ENCODE results near the gene SGSM2. TPM values are rescaled to one million over a fixed set of nuclear protein-coding genes. Genes with fewer than 3 reads are reported as not detected.

SGSM2 gene
- total and polyA plus RNA-seq, 2 of the 13 experiments (the other 11 are each of a cell fraction or from before 2014, with no cell fraction given): 30.4 to 51.3 TPM

- TF ChIP-seq TGIF2 (CRISPR knock-in tag; IDR thresholded peaks at IDR 0.05) (peak; percentile 41; the same call in 1 of the 2 replicates), ZNF362 (CRISPR knock-in tag; IDR thresholded peaks at IDR 0.05; ENCODE audit: borderline replicate concordance) (no peak), AFF4 (CRISPR knock-in tag; IDR thresholded peaks at IDR 0.05) (no peak), ZBTB40 (IDR thresholded peaks at IDR 0.05) (no peak), ZBTB40 (CRISPR knock-in tag; IDR thresholded peaks at IDR 0.05) (peak; percentile 41; the same call in 1 of the 2 replicates), NBN (conservative IDR thresholded peaks at IDR 0.05) (no peak), MIER2 (CRISPR knock-in tag; IDR thresholded peaks at IDR 0.05) (no peak), ZNF558 (CRISPR knock-in tag; IDR thresholded peaks at IDR 0.05; ENCODE audit: borderline replicate concordance) (no peak; the same call in 1 of the 2 replicates)
- TF ChIP-seq, protein P1, sequence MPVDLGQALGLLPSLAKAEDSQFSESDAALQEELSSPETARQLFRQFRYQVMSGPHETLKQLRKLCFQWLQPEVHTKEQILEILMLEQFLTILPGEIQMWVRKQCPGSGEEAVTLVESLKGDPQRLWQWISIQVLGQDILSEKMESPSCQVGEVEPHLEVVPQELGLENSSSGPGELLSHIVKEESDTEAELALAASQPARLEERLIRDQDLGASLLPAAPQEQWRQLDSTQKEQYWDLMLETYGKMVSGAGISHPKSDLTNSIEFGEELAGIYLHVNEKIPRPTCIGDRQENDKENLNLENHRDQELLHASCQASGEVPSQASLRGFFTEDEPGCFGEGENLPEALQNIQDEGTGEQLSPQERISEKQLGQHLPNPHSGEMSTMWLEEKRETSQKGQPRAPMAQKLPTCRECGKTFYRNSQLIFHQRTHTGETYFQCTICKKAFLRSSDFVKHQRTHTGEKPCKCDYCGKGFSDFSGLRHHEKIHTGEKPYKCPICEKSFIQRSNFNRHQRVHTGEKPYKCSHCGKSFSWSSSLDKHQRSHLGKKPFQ (CRISPR knock-in tag; IDR thresholded peaks at IDR 0.05; ENCODE audit: insufficient replicate concordance): peak; percentile 78
- TF ChIP-seq, protein P2, sequence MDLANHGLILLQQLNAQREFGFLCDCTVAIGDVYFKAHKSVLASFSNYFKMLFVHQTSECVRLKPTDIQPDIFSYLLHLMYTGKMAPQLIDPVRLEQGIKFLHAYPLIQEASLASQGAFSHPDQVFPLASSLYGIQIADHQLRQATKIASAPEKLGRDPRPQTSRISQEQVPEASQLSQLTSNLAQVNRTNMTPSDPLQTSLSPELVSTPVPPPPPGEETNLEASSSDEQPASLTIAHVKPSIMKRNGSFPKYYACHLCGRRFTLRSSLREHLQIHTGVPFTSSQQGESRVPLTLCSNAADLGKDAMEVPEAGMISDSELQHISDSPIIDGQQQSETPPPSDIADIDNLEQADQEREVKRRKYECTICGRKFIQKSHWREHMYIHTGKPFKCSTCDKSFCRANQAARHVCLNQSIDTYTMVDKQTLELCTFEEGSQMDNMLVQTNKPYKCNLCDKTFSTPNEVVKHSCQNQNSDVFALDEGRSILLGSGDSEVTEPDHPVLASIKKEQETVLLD (CRISPR knock-in tag; IDR thresholded peaks at IDR 0.05; ENCODE audit: low read depth): 0 out of 2 replicates have a peak, but pooled peaks have one; percentile 4
Observed at GRCh38 chr17:2401426-2402221, 64.3 kb downstream of the SGSM2 start (continued).

Measured in HepG2 (cell line).